BJ (cell line): ENCODE data around the gene PGBD5. TPM values are rescaled to one million over a fixed set of nuclear protein-coding genes. Genes with fewer than 3 reads are reported as not detected.

Experiments used
- CTCF ChIA-PET: fragments of 350-600 bp; formaldehyde crosslinking; extraction: SDS; loops from one replicate; lab custom pipeline; 2021; ENCODE audit warnings: antibody characterized with exemption, inconsistent platforms; lab: Yijun Ruan, JAX
- POLR2A ChIA-PET: fragments of 300-600 bp; sonication (Branson Sonifier 250); formaldehyde crosslinking; extraction: SDS; loops from one replicate; lab custom pipeline; 2021; ENCODE audit warnings: antibody characterized with exemption; lab: Charles Lee
- DNase-seq: peaks from one replicate; pipeline ENCODE4 v3.0.0-alpha.2; 2011; ENCODE audit warnings: low read depth
- H3K27me3 ChIP-seq: 2 replicates; pipeline ENCODE4 v1.6.0; 2011; ENCODE audit warnings: low read length; ENCODE audit not compliant: control insufficient read depth, insufficient read depth
- H3K36me3 ChIP-seq: 2 replicates; pipeline ENCODE4 v1.5.1; 2011; ENCODE audit warnings: low read length; ENCODE audit not compliant: control insufficient read depth, insufficient read depth
- H3K4me3 ChIP-seq: 2 replicates; pipeline ENCODE4 v1.5.1; 2011; ENCODE audit warnings: low read depth, mild to moderate bottlenecking, control low read depth, low read length
- polyA plus RNA-seq: library from polyadenylated mRNA; depleted of rRNA; stranded (reverse); fragments of >200 nt; gene quantifications from 2 replicates; pipeline ENCODE4 v1.2.3, GENCODE V29; 2011
- TF ChIP-seq, protein P1 (sequence below): IDR thresholded peaks from 2 replicates; pipeline ENCODE4 v1.5.1; 2011; ENCODE audit warnings: low read depth, mild to moderate bottlenecking, control low read depth, inconsistent platforms, low read length, moderate library complexity; ENCODE audit not compliant: insufficient read depth

The PGBD5 gene
- polyA plus RNA-seq, 1 experiment, result 0.07 TPM

DNA sequence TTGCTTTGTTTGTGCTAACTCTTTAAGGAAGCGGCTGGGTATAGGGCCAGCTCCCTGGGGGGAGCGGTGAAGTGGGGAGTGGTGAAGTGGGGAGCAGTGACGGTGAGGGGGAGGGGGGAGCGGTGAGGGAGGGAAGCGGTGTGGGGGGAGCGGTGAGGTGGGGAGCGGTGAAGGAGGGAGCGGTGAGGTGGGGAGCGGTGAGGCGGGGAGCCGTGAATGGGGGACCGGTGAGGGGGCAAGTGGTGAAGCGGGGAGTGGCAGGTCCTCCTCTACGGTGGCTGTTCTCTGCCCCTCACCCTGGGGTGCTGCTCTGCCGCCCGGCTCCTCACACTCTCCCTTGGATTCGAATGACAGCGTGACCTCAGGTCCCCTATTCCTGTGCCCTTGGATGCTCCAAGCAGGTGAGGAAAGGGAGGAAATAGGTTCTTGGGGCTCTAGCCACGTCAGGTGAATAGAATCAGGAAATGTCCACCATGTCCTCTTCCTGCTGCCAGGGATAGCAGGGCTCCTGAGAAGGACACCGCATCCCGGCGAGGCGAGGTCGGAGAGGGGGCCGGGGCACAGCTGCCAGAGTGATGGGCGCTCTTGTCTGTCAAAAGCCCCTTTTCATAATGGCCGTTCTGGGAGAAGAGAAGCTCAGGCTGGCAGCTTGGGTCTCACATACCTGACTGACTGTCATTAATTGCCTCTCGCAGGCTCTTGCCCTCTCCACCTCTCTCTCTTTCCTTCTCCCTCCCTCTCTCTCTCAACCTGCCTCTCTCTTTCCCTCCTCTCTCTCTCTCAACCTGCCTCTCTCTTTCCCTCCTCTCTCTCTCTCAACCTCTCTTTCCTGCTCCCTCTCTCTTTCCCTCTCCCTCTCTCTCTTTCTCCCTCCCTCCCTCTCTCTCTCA is 134.2 kb downstream of the PGBD5 start:
- Histone ChIP-seq H3K36me3 (no peaks in the 10 kb centered on the region), H3K4me3 (no peak overlapping the region), H3K27me3 (peaks cover 4% of the 10 kb centered on the region; the same call in 1 of the 2 replicates)
- TF ChIP-seq, protein P1, sequence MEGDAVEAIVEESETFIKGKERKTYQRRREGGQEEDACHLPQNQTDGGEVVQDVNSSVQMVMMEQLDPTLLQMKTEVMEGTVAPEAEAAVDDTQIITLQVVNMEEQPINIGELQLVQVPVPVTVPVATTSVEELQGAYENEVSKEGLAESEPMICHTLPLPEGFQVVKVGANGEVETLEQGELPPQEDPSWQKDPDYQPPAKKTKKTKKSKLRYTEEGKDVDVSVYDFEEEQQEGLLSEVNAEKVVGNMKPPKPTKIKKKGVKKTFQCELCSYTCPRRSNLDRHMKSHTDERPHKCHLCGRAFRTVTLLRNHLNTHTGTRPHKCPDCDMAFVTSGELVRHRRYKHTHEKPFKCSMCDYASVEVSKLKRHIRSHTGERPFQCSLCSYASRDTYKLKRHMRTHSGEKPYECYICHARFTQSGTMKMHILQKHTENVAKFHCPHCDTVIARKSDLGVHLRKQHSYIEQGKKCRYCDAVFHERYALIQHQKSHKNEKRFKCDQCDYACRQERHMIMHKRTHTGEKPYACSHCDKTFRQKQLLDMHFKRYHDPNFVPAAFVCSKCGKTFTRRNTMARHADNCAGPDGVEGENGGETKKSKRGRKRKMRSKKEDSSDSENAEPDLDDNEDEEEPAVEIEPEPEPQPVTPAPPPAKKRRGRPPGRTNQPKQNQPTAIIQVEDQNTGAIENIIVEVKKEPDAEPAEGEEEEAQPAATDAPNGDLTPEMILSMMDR, result no peak
- POLR2A ChIA-PET, result no interaction called here
- CTCF ChIA-PET, result no interaction called here
- DNase-seq, result no peak

DNA sequence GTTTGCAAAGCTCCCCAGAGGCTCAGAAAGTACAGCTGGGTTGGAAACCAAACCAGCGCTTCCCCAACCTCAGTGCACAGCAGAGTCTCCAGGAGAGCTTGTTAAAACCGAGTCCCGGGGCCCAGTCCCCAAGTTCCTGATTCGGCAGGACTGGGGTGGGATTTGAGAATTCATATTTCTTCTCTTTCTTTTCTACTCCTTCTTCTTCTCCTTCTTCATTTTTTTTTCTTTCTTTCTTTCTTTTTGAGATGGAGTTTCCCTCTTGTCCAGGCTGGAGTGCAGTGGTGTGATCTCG is 136.8 kb downstream of the PGBD5 start:
- no peak for DNase-seq
- H3K27me3 ChIP-seq, result peaks cover 4% of the 10 kb centered on the region; the same call in 1 of the 2 replicates
- TF ChIP-seq, protein P1, result no peak
- no peaks in the 10 kb centered on the region for H3K36me3 ChIP-seq
- ChIA-PET POLR2A (no interaction called here), CTCF (interaction anchor here (0.9 to 1.1 kb wide), 2 partner anchors 628 to 633 kb away, joined by 3 read pairs; no protein-coding TSS in a partner anchor)
- no peak overlapping the region for H3K4me3 ChIP-seq

DNA sequence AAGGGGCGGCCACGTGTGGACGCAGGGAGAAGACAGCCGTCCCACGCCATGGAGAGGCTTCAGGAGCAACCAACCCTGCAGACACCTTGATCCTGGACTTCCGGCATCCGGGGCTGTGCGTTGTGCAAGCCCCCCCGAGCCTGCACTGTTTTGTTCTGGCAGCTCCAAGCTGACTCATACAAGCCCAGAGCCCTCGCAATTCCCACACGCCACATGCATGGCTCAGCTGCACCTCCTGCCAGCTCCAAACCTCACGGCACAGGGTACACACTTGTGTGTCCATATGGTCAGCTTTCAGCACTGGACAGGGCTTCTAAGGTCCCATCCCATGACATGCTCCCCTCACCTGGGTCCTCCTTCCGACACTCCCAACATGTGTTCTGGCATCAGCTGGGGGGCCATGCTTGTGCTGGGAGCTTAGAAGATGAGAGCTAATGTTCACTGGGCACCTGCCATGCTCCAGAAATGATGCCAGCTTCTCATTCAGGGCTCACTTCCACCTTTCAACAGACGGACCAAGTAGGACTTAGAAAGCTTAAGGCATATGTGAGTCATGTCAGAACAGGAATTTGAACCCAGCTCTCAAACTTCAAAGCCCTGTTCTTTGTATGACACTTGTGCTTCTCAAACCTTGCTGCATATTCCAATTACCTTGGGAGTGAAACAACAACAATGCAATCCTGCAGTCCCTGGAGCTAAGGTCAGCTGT is 137.3 kb downstream of the PGBD5 start:
- Histone ChIP-seq H3K27me3 (peaks cover 4% of the 10 kb centered on the region; the same call in 1 of the 2 replicates), H3K4me3 (no peak overlapping the region), H3K36me3 (no peaks in the 10 kb centered on the region)
- ChIA-PET CTCF (interaction anchor here (0.9 to 1.1 kb wide), 3 partner anchors 23 to 632 kb away, joined by 3 read pairs; no protein-coding TSS in a partner anchor), POLR2A (no interaction called here)
- TF ChIP-seq, protein P1, result no peak
- no peak for DNase-seq

DNA sequence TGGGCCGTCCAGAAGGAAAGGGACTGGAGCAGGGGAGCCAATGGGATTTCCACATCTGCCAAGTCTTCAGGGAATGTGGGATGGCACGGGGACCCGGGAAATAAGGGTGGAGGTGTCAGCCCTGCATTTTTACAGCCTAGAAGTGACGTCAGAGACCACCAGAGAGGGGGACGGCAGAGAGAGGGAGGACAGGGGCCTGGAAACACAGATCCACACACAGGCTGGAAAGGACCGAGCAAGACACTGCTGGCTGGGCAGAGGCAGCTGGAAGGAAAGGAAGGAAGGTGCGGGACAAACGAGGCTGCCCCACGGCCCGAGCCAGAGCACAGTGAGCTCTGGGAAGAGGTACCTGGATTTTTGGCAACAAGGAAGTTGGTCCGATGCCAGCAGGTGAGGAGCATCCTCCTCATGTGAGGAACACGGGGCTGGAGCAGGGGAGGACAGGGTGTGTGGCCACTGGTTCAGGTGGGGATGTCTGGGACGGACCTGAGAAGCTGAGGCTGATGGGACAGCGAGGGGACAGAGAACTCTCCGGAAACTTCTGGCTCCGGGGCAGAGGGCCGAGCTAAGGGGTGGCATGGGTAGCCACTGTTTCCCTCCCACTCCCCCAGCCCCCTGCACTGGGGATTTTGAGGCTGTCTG is 138.3 kb downstream of the PGBD5 start:
- no peaks in the 10 kb centered on the region for H3K36me3 ChIP-seq
- TF ChIP-seq, protein P1, result no peak
- ChIA-PET CTCF (interaction anchor here (0.9 kb wide), 1 partner anchor 24 kb away, joined by 3 read pairs; no protein-coding TSS in a partner anchor), POLR2A (no interaction called here)
- DNase-seq, result no peak
- H3K27me3 ChIP-seq, result peaks cover under 1% of the 10 kb centered on the region; the same call in 1 of the 2 replicates
- no peak overlapping the region for H3K4me3 ChIP-seq

DNA sequence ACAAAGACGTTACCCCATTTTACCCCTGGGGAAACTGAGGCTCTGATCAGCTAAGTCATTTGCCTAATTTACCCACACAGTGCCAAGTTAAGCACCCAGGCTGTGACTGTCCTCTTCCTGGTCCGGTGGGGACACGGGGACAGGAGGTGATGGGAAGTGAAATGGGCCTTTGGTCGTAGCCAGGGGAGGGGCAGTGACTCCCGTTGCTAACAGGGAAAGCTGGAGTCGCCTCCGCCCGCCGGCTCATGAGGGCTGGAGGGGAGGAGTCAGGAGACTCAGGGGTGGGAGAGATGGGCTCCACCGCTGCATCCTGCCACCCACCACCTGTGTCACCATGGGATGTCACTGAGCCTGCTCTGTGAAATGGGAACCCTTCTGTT is 139.3 kb downstream of the PGBD5 start:
- TF ChIP-seq, protein P1, result no peak
- H3K4me3 ChIP-seq, result no peak overlapping the region
- POLR2A ChIA-PET, result no interaction called here
- no peaks in the 10 kb centered on the region for H3K27me3 ChIP-seq
- DNase-seq, result no peak
- no peaks in the 10 kb centered on the region for H3K36me3 ChIP-seq
- CTCF ChIA-PET, result no interaction called here
